ENCODE results near the gene RPL18. TPM values are rescaled to one million over a fixed set of nuclear protein-coding genes. Genes with fewer than 3 reads are reported as not detected.

RPL18 gene
- total RNA-seq, 2 donors from 2014 or later, result 2,402 to 3,112 TPM

GRCh38 chr19:48596679-48597465, 22.1 kb downstream of the RPL18 start:
- no peaks in the 10 kb centered on the region for H3K9me3 ChIP-seq
- no peaks in the 10 kb centered on the region for H3K27me3 ChIP-seq
- H3K36me3 ChIP-seq (replicated peaks in 1 of 2; ENCODE audit: insufficient read depth in 1 of 2, low read depth in 2 of 2), result no peaks in the 10 kb centered on the region
- no peak overlapping the region for H3K4me3 ChIP-seq
- no peak overlapping the region for H3K27ac ChIP-seq
- TF ChIP-seq POLR2A (IDR thresholded peaks at IDR 0.05) (no peak), CTCF (IDR thresholded peaks at IDR 0.05) (no peak)
- ATAC-seq (no peak), DNase-seq (no peak)
- intact Hi-C loops (cut with DNase I), result loop anchor here (10.0 kb wide), 1 partner anchor 282 kb away; no protein-coding TSS in a partner anchor
- WGBS, 2 donors, result 68 to 75% methylated on average over 31 to 39 of the region's 39 CpGs
- H3K4me1 ChIP-seq, result no peaks in the 10 kb centered on the region

- 71% methylated on average over 4 of the region's 4 CpGs; no CpG with 5 or more reads in 1 of the 2 donors for WGBS, 2 donors
These were observed 22.7 kb downstream of the RPL18 start for GRCh38 chr19:48596237-48596636.

GRCh38 chr19:48595833-48596232, 23.1 kb downstream of the RPL18 start:
- DNase-seq (no peak), ATAC-seq (no peak)
- Histone ChIP-seq H3K4me3 (no peak overlapping the region), H3K27me3 (no peaks in the 10 kb centered on the region), H3K36me3 (replicated peaks in 1 of 2; ENCODE audit: insufficient read depth in 1 of 2, low read depth in 2 of 2) (no peaks in the 10 kb centered on the region), H3K9me3 (no peaks in the 10 kb centered on the region), H3K27ac (no peak overlapping the region), H3K4me1 (no peaks in the 10 kb centered on the region)
- 62 to 73% methylated on average over 6 of the region's 6 CpGs for WGBS, 2 donors
- intact Hi-C loops (cut with DNase I), result loop anchor here (10.0 kb wide), 1 partner anchor 281 kb away; no protein-coding TSS in a partner anchor
- TF ChIP-seq CTCF (IDR thresholded peaks at IDR 0.05), result no peak
- TF ChIP-seq POLR2A (IDR thresholded peaks at IDR 0.05), result no peak

More at GRCh38 chr19:48596237-48596636, 22.7 kb downstream of the RPL18 start:
- intact Hi-C loops (cut with DNase I), result loop anchor here (10.0 kb wide), 1 partner anchor 281 kb away; no protein-coding TSS in a partner anchor
- Histone ChIP-seq H3K4me3 (no peak overlapping the region), H3K4me1 (no peaks in the 10 kb centered on the region), H3K27ac (no peak overlapping the region), H3K27me3 (no peaks in the 10 kb centered on the region), H3K36me3 (replicated peaks in 1 of 2; ENCODE audit: insufficient read depth in 1 of 2, low read depth in 2 of 2) (no peaks in the 10 kb centered on the region), H3K9me3 (no peaks in the 10 kb centered on the region)
- DNase-seq, result no peak
- TF ChIP-seq CTCF (IDR thresholded peaks at IDR 0.05) (no peak), POLR2A (IDR thresholded peaks at IDR 0.05) (no peak)
- ATAC-seq, result no peak

- Histone ChIP-seq H3K36me3 (replicated peaks in 1 of 2; ENCODE audit: insufficient read depth in 1 of 2, low read depth in 2 of 2) (no peaks in the 10 kb centered on the region), H3K4me3 (no peak overlapping the region), H3K4me1 (no peaks in the 10 kb centered on the region), H3K27ac (no peak overlapping the region), H3K9me3 (no peaks in the 10 kb centered on the region), H3K27me3 (no peaks in the 10 kb centered on the region)
- intact Hi-C loops (cut with DNase I), result loop anchor here (10.0 kb wide), 1 partner anchor 280 kb away; no protein-coding TSS in a partner anchor
- DNase-seq, result no peak
- no peak for ATAC-seq
- TF ChIP-seq CTCF (IDR thresholded peaks at IDR 0.05), result no peak
- no peak for TF ChIP-seq POLR2A (IDR thresholded peaks at IDR 0.05)
- 80% methylated on average over 8 to 9 of the region's 9 CpGs for WGBS, 2 donors
These were observed 23.8 kb downstream of the RPL18 start for GRCh38 chr19:48595171-48595570.

All from body of pancreas (tissue), 4 donors.